ENCODE results near the gene ALDH3B1.

ALDH3B1 gene

GRCh38 chr11:68061508-68061907 lies 51.4 kb downstream of the ALDH3B1 start:
- no peak overlapping the region for H3K27ac ChIP-seq
- TF ChIP-seq CTCF (IDR thresholded peaks at IDR 0.05) (no peak), ZFX (IDR thresholded peaks at IDR 0.05; ENCODE audit: borderline replicate concordance) (no peak)

- TF ChIP-seq CTCF (IDR thresholded peaks at IDR 0.05) (no peak), ZFX (IDR thresholded peaks at IDR 0.05; ENCODE audit: borderline replicate concordance) (no peak)
Measured at GRCh38 chr11:68064926-68065325, 54.8 kb downstream of the ALDH3B1 start.

GRCh38 chr11:68065841-68066240 lies 55.7 kb downstream of the ALDH3B1 start:
- no peak overlapping the region for H3K27ac ChIP-seq
- TF ChIP-seq CTCF (IDR thresholded peaks at IDR 0.05) (no peak), ZFX (IDR thresholded peaks at IDR 0.05; ENCODE audit: borderline replicate concordance) (no peak)

More at GRCh38 chr11:68064926-68065325, 54.8 kb downstream of the ALDH3B1 start:
- no peak overlapping the region for H3K27ac ChIP-seq

GRCh38 chr11:68066742-68067141 lies 56.6 kb downstream of the ALDH3B1 start:
- no peak overlapping the region for H3K27ac ChIP-seq
- no peak for TF ChIP-seq CTCF (IDR thresholded peaks at IDR 0.05)
- TF ChIP-seq ZFX (IDR thresholded peaks at IDR 0.05; ENCODE audit: borderline replicate concordance), result no peak

- no peak for TF ChIP-seq ZFX (IDR thresholded peaks at IDR 0.05; ENCODE audit: borderline replicate concordance)
- TF ChIP-seq CTCF (IDR thresholded peaks at IDR 0.05), result no peak
- H3K27ac ChIP-seq, result no peak overlapping the region
Measured at GRCh38 chr11:68067991-68068390, 57.9 kb downstream of the ALDH3B1 start.

GRCh38 chr11:68071281-68072048 lies 61.3 kb downstream of the ALDH3B1 start:
- H3K27ac ChIP-seq, result no peak overlapping the region
- TF ChIP-seq ZFX (IDR thresholded peaks at IDR 0.05; ENCODE audit: borderline replicate concordance) (no peak), CTCF (IDR thresholded peaks at IDR 0.05) (no peak)

- no peak overlapping the region for H3K27ac ChIP-seq
- TF ChIP-seq CTCF (IDR thresholded peaks at IDR 0.05), result no peak
Measured at GRCh38 chr11:68074584-68075352, 64.6 kb downstream of the ALDH3B1 start.
